ENCODE measurements around the gene CENPP.

The CENPP gene

DNA sequence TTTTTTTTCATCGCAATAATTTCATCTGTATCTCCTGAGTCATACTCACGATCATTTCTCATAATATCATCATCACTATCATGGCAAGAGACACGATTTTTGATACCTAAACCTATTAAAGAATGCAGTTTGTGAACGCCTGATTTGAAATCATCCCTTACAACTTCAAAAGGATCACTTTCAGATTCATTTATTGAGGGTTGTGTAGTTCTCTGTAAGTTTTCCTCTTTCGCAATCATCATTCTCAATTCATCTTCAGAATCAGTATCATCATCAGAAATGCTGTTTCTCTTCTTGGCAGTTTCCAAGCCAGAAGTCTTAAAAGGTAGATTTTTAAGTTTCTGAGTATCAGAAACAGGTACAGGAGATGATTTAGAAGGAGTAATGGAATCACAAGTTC is 10.3 kb upstream of the CENPP start:
- no peak for DNase-seq

DNA sequence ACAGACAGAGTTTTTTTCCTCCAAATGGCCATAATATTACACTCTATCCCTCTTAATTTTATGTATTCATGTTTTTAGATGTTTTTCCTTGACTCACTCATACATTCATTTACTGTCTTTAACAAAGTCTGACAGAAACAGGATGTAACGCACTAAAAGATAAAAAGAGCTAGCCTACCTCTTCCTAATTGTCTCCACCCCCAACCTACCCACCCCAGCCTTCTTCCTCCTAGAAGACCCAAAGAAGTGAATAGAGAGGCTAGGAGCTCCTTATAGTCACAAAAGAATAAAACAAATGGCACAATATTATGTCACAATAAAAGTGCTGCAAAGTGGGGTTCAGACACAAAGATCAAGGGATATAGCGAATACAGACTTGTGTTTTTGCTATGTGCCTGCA is 1.3 kb upstream of the CENPP start:
- DNase-seq = no peak

DNA sequence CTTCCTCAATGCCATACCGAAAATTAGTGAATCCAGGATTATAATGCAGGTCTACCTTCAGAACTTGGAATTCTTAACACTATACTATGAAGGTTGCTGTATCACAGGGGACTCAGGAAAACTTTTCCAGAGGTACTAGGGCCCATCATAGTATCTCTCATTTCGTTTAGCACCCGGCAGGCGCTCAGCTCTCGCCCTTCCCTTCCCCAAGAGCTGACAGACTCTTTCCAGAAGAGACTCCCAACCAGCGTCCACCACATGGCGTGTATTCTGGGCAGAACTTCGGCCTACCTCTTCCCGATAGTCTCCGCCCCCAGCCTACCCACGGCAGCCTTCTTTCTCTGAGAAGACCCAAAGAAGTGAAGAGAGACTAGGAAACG is 874 bp upstream of the CENPP start:
- no peak for DNase-seq

DNA sequence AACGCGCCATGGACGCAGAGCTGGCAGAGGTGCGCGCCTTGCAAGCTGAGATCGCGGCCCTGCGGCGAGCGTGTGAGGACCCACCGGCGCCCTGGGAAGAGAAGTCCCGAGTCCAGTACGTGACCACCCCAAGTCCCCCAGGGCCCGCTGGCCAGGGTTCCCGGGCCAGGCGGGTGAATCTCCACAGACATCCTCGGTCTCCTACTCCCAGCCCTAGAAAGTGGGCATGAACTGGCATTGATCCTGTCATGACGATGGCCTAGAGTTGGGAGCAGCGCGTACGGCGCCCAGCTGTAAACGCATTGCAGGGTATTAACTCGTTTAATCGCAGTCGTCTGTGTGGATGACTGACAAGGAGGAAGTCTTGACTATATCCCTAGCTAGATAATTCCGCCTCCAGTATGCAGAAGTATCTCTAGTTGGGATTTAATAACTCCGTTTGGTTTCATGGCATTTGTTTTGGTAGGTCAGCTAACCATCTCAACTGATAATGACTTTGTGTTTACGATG is 293 bp downstream of the CENPP start:
- no peak for DNase-seq

DNA sequence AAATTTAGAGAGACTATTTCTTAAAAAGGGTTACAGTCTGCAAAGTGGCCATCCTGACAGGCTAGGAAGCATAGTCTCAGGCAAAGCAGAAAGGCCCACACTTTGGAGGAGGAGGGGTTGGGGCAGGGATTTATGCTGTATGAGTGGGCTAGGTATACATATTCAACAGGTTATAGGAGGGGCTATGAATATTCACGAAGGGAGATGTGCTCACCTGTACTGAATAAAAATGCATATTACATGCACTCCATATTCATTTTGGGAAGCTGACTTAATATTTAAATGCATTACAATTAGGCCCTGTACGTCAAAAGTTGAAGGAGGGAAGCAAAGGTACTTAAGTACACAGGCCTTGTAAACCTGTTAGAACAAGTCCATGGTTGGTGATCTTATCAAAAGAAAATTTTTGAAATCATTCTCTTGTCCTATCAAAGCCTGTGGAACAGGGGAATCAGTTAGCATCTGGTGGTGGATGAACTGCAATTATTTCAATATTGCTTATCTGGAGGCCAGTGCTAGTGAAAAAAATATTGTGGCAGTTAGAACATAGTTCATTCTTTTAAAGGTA is 1.6 kb downstream of the CENPP start:
- no peak for DNase-seq

DNA sequence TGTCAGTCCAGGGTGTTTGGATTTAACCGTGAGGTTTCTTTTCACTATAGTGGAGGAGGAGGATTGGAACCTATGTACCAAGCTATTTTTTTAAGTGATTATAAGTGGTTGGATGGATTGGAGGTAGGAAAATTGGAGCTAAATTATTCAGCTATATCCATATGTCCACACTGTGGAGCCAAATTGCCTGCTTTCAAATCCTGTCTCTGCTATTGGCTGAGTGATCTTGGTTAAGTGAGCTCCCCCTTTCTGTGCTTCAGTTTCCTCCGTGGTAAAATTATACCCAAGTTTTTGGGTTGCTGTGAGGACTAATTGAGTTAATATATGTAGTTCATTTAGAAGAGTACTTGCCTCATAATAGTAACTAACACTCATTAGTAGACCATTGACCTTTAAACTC is 2.5 kb downstream of the CENPP start:
- no peak for DNase-seq

DNA sequence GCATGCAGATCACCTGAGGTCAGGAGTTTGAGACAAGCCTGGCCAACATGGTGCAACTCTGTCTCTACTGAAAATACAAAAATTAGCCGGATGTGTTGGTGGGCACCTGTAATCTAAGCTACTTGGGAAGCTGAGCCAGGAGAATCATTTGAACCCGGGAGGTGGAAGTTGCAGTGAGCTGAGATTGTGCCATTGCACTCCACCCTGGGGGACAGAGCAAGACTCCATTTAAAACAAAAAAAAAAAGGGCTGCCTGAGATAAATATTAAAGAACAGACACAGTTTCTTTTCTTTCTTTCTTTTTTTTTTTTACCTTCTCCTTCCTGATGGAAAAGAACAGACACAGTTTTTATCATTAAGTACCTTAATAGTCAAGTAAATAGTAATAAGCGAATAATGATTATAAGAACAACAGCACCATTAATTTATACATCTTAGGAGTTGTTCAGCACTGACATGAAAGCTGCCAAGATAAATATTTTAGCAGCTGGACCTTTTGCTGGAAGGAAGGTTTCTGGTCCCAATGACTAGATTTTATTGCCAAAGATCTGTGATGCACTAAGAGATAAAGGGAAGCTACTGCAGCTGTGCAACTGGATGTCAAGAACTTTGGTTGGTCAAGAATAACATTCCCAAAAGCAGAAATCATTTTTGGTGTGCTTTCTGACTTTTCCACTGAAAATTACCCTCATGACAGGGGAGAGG is 7.0 kb downstream of the CENPP start:
- DNase-seq = no peak

DNA sequence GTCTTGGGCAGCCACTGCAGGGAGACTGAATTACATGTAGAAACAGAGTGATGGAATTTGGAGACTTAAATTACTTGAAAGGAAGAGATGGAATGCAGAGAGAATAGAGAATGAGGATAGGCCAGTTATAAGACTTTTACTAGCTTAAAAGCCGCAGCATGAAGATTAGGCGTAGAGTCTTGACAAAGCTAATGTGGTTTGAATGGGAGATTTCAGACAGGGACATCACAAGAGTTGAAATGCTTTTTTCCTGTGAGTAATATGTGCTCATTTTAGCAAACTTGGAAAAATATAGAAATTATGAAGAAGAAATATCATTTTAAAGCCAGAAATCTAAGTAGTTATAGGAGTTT is 7.5 kb downstream of the CENPP start:
- DNase-seq = no peak

DNA sequence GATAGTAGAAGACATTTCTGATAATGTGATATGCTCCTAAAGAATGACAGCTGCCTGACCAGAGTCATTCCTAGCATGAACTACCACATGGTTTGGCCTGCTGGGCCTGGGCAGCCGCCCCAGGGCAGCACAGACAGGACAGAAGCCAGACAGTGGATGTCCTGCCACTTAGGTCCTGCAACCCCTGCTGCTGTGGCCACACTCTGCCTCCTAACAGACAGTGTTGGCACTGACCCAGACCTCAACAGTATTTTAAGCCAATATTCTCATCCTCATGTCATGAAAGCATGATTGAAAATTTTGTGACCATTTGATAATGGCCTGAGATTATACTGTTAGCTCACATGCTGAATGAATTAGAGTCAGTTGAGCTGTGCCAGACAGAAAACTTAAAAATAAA is 15.8 kb downstream of the CENPP start:
- no peak for DNase-seq

DNA sequence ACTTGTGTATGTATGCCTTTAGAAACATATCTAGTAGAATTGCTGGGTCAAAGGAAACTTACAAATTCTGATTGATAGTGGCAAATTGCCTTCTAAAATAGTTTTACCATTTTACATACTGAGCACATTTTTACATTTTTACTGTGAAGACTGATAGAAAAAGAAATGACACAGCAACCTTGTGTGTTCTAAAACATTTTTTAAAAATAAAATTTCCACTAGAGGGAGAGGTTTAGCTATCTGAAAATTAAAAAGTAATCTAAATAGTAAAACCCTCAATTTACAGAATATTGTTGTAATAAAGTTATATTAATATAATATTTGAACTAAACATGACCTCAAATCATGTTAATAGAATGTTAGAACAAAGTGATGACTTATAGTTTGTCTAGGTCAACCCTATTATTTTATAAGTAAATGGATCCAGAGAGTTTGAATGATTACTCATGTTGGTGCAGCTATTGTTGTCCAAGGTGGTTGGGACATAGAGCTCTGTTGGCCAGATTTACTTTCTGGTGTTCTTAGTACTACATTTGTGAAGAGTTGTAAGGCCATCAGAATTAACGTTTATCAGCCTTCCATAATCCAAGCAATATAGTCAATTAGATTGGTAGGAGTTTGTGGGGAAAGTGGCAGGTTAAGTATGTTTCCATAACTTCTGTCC is 17.2 kb downstream of the CENPP start:
- no peak for DNase-seq

DNA sequence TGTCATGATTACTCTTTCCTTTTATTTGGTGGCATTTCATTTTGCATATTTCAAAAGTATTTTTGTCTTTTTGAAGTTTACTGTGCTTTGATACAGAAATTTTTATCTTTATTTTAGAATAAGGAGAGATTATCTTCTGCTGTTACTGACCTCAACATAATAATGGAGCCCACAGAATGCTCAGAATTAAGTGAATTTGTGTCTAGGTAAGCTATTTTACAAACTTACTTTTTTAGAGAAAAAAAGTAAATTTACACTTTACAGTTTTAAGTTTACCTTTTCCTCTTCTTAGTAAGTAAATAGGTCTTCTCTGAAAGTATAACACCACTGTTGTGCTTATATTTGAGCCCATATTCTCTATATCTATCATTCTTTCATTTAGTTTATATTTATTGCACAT is 19.8 kb downstream of the CENPP start:
- no peak for DNase-seq

DNA sequence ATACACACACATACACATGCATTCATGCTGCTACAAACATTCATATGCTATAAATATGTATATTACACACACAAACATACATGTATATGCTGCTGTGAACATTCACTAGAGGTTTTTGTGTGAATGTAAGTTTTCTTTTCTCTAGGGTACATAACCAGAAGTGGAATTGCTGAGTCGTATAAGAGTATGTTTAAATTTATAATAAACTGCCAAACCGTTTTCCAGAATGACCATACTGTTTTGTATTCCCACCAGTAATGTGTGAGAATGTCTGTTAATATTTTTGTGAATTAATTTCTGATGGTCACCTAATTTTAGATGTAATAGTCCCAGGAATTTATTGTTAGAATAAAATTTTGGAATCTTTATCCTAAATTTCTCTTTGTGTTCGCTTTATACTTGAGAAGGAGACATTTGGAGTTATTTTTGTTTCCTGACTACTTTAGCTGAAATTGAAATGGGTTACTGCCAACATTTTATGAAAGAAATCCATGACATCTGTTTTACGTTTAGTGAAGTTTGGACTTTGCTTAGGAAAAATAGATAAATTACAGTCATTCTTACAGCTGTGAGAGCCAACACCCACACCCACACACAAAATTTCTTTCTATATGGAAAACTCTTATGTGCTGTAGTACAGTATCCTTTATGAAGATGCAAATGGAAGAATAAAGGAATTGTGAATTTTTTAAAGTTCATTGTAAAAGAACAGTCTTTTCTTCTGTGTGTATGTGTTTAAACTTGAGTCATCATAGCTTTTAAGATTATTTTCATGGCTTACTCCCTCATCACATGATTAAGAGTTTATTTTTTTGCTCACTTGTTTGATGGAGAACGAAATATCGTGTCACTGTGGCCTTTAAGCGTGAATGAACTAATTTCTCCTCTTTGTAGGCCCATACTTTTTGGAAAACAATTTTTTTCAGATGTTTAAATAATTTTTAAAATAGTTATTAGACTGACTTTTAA is 24.3 kb downstream of the CENPP start:
- DNase-seq = no peak

DNA sequence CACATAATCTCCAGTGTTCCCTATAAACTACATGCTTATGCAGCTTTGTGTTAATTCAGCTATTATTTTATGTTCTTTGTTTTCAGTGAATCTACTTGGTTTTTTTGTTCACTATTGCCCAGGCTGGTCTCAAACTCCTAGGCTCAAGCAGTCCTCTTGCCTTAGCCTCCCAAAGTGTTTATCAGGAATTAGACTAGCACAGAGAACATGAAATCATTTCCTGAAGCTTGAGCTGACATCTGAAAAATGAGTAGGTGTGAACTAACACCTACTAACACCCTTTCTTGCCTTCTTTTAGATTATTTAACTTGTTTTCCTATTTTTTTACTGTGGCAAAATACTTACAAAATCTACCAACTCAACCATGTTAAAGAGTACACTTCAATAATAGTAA is 25.0 kb downstream of the CENPP start:
- DNase-seq = no peak

DNA sequence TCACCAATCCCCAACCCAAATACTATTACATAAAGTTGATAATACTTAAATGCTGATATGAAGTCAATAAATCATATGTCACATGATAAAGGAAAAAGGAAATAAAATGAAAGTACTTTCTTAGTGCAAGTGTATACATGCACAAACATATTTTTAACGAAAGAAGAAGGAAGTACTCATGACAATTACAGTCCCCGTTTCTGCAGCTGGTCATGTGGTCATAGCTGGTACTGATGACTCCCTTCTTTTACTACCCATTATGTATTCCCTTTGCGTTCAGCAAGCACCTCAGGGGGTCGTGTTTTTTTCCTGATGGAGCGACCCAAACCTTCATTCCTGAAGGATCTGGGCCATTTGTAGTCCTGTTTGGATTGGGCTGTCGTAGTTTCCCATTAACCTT is 27.3 kb downstream of the CENPP start:
- DNase-seq = no peak

DNA sequence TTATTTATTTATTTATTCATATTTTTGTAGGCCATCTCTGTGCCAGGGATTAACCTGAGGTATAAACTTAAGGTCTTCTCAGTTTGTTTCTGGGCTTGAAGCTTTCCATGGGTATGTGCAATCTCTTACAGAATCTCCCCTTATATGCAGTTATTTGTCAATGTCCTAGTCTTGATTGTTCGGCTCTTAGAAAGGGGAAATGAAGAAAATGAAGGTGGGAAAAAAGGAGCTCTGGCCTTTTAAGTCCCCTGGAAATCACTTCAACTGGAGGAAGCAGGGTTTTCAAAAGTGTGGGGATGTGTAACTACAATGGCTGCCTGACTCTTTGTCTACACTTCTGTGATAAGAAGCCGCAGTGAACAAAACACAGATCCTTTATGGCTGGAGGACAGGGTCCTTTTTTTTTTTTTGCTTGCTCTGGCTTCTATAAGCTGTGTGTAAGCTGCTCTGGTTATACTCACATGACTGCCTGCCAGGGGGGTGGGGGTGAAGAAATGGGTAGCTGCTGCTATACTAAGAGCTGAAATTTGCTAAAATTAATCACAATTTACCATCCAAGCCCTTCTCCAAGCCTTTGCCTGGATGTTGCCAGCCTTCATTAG is 33.7 kb downstream of the CENPP start:
- no peak for DNase-seq

DNA sequence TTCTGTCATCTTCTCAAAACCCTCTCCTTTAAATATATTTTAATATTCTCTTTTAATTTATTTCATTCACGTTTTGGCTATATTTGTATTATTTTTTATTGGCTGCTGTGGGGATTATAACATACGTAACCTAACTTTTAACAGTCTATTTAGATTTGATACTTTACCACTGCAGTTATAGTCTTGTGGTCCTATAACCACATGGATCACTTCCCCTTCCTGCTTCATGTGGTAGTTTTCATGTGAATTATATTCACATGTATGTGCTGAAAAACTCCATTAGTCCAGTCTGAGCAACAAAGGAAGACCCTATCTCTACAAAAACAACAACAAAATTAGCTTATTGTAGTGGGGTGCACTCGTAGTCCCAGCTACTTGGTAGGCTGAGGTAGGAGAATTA is 34.3 kb downstream of the CENPP start:
- no peak for DNase-seq

DNA sequence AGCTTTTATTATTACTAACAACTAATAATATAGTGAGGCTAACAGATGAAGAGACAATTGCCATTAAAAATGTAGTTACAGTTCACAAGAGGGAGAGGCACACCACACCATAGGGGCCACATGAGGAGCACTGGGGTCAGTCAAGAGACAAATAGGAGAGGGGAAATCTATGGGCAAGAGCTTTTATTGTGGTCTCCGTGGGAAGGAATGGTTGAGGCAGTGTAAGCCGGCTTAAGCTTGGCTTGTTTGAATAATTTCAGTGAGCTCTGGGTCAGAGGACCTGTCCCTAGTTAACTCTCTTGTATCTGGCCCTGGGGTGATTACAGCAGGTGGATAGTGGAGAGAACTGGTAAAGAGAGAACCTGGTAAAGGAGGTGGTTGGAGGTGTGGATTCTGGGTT is 43.3 kb downstream of the CENPP start:
- no peak for DNase-seq

DNA sequence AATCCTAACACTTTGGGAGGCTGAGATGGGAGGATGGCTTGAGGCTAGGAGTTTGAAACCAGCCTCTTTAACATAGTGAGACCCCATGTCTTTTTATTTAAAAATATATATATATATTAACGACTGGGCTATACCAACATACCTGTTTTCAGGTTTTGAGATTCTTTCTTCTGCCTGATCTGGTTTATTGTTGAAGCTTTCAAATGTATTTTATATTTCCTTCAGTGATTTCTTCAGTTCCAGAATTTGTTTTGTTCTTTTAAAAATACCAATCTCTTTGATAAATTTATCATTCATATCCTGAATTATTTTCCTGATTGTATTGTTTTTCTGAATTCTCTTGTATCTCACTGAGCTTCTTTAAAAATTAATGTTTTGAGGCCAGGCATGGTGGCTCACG is 47.4 kb downstream of the CENPP start:
- no peak for DNase-seq

DNA sequence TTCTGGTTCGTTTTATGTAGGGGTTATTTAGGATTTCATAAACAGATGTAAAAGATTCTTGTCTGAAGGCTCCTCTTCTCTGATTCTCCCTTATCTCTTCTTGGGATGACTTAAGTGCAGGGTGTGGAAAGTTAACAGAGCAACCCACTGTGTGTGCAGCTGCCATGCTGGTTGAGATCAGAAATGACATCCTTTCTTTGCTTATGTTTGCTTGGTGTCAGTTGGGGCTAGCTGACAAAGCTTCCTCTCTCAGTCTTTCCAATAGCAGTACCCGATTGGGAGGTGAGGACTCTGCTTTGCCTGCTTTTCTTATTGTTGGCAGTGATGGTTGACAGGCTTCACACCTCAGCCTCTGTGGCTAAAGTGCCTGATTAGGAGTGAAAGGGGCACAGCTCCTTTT is 52.1 kb downstream of the CENPP start:
- DNase-seq = no peak

DNA sequence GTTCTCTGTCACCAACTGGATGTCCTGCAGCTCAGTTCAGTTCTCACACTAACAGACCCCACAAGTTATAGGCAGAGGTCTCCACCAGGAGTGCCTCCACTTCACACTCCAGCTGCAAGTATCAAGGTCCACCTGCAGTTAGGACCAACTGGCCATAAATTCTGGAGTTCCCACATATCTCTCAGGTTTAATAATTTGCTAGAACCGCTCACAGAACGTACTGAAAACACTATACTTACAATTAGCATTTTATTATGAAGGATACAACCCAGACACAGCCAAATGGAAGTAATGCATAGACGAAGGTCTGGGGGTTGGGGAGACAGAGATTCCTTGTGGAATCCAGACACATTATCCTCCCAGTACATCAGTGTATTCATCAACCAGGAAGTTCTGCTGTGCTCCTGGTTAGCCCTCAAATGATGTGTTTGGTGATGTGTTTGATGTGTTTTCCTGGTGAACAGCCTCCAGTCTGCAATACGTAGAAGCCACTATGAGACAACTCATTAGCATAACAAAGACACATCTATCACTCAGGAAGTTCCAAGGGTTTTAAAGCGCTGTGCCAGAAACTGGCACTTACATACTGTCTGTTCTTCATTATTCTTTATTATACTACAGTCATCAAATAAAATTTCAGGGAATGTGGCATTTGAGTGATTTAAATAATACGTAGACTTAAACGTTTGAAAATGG is 53.3 kb downstream of the CENPP start:
- DNase-seq = no peak

DNA sequence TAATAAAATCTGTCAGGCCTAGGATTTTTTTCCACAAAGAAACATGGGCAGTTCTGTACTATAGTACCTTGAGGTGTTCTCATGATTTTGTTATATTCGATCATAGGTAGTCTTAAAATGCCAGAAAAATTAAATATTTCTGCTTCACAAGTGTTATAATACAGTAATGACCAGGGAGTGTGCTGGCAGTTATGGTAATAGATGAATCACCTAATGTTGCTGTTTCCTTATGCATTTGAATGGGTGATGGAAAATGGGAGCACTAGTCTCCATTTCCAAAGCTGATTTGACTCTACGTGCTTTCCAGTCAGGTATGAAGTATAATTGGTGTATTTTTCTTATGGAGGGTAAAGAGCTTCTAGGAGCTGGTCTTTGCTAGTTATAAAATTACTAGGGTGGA is 54.9 kb downstream of the CENPP start:
- DNase-seq = no peak

DNA sequence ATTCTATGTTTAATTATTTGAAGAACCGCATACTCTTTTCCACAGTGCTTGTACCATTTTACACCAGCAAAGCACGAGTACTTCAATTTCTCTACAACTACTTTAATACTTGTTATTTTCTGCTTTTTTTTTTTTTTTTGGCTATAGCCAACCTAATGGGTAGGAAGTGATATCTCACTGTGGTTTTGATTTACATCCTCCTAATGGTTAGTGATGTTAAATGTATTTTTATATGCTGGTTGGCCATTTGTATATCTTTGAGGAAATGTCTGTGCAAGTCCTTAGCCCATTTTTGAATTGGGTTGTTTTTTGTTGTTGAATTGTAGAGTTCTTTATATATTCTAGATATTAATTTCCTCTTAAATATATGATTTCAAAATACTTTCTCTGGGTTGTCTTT is 56.0 kb downstream of the CENPP start:
- DNase-seq = no peak

All from CD4-positive, alpha-beta T cell treated with Interferon gamma for 1 hour (primary cell).